HT1080 (cell line): ENCODE results near the gene TOMM40. TPM values are rescaled to one million over a fixed set of nuclear protein-coding genes. Genes with fewer than 3 reads are reported as not detected.
"Not testable (repeated sequence)": the region's sequence is repeated elsewhere in the genome, so short reads cannot be mapped to it uniquely, and the experiment has no call there.

Source experiments
- DNase-seq: peaks from one replicate; pipeline ENCODE4 v3.0.0-alpha.2; 2015; ENCODE audit warnings: low read depth
- polyA plus RNA-seq, 2 experiments: library from polyadenylated mRNA; depleted of rRNA; stranded (reverse); fragments of >200 nt; gene quantifications; 2 replicates each; pipeline ENCODE4 v1.2.3, GENCODE V29; 2015
- total RNA-seq: library from RNA; depleted of rRNA; stranded (reverse); fragments of >200 nt; shearing (Covaris generic); gene quantifications from 2 replicates; pipeline ENCODE4 v1.2.3, GENCODE V29; 2014; rRNA removed

Gene TOMM40
- total RNA-seq, result 230 and 243 TPM in 2 replicates
- 106 and 111 TPM in 2 replicates for polyA plus RNA-seq (2015; cell fraction: cytosol; rRNA removed)
- polyA plus RNA-seq (2015; cell fraction: nucleus; rRNA removed), result 87.4 and 119 TPM in 2 replicates

DNA sequence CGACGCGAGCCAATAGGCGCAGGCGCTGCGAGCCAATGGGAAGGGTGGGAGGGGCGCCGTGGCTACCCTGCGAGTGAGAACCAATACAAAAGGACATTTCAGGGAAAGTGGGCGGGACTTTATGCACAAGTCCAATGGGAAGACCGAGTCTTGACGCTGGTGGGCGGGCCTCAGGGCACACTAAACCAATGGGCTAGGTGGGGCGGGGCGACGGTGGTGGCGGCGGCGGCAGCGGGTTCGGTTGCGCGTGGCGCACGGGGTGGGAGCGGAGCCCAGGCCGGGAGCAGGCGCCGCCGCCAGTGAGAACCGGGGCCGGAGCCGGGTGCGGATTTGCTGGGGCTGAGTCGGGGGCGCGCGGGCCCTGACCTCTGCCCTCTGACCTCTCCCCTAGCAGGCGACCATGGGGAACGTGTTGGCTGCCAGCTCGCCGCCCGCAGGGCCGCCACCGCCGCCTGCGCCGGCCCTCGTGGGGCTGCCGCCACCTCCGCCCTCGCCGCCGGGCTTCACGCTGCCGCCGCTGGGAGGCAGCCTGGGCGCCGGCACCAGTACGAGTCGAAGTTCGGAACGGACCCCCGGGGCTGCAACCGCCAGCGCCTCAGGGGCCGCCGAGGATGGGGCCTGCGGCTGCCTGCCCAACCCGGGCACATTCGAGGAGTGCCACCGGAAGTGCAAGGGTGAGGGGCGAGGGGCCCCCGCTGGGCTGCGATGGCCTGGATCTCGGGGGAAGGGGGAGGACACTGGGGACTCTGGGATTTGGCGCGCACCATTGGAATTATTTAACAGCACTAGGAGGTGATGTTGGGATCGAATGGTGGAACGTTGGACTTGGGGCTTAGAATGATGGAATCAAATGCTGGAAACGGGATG, at the start of gene TOMM40:
TOMM40 (plus strand) TSS at position 239 of the 867 bp plus-strand sequence; CDS start at position 401, 162 bp downstream.
- DNase-seq, result no peak

DNA sequence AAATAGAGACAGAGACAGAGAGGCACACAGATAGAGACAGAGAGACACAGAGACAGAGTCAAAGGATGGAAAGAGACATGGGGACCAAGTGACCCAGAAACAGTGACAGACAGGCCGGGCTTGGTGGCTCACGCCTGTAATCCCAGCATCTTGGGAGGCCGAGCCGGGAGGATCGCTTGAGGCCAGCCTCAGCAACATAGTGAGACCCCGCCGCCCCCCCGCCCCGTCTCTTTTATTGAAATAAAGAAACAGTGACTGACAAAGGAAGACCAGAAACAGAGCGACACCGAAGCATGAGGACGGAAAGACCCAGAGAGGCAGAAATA, 45.8 kb upstream of the TOMM40 start:
- DNase-seq, result no peak

DNA sequence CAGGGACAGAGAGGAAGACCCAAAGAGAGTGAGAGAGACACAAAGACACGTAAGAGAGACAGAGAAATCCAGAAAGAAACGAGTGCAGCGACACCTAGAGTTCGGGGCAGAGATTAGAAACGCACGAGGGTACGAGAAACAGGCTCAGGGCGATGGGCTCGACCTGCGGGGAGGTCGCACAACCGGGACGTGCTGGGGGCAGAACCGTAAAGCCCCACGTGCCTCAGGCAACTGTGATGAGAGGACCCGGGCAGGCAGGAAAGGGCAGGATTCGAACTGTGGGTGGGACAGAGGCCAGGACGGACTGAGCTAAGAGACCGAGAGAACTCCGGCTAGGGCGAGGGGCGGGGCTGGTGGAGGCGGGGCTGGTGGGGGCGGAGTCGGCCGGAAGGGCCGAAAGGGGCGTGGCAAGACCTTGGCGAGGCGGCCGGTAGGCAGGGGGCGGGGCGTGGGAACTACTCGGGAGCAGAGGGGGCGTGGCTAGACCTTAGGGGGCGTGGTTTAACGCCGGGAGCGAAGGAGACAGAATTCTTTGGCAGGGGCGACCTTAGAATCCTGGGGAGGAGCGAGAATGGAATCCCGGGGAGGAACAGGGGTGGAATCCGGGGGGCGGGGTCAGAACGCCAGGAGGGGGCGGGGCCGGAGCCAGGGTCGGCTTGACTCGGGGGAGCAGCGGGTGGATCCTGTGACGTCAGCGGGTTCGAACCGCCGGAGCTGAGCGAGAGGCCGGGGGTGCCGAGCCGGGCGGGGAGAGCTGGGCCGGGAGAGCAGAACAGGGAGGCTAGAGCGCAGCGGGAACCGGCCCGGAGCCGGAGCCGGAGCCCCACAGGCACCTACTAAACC, 45.2 kb upstream of the TOMM40 start, which contains the start of gene NECTIN2:
NECTIN2 (plus strand) TSS at position 686 of the 843 bp plus-strand sequence. CDS start 229 bp downstream, outside the sequence.
- peak; percentile 91 for DNase-seq

DNA sequence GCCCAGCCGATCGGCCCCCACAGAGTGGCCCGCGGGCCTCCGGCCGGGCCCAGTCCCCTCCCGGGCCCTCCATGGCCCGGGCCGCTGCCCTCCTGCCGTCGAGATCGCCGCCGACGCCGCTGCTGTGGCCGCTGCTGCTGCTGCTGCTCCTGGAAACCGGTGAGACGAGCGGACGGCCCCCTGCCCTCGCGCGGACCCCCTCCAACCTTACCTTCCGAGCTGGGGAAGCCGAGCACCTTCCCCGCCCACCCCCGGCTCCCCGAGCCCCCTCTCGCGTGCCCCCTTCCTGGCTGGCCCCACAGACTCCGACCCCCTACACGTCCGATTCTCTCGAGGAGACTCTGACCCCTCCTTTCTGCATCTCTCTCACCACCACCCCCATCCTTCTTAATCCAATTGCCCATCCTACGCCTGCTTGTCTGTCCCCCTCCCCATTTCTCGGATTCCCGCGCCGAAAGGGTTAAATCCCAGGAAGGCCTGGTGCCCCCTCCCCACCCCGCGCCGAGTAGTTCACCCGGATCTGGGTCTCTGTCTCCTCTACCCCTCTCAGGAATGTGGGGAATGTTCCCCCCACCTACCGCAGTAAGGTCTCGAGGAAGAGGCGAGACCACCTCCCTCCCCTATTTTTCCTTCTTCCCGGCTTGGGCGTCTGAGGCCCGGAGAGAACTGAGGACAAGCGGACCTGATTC, 44.5 kb upstream of the TOMM40 start:
- no peak for DNase-seq

DNA sequence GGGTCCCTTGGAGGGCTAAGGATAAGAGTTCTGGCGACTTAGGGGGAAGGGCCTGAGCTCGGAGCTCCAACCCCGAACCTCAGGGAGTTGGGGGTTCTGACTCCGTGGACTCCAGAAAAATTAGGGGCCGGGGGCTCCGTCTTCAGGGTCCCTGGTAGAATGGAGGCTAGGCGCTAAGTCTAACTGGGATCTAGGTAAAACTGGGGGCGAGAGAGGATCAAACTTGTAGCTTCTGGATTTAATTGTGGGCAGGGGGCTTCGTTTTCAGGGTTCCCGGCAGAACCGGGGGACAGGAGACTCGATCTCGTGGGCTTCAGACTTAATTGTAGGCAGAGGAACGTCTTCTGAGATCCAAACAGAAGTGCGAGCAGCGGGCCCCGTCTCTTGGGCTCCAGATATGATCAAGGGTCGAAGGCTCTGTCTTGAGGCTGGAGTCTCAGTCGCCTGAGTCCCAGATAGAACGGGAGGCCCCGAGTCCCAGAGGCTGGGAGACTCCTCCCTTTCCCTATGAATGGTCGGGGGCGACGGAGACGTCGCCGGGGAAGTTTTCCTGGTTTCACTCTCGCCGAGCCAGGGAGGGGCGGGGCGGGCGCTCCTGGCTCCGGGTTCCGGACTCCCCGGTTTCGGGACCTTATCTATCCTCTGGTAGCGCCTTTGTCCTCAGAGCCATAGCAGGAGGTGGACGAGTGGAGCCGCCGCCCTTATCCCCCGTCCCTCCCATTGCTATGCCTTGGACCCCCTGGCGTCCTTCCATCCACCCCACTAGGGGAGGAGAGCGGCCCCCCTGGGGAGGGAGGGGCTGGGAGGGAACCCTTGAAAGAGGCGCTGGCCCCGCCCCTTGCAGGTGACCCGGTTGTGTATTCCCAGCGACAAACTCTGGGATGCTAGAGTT, 43.7 kb upstream of the TOMM40 start:
- DNase-seq, result peak; percentile 55

DNA sequence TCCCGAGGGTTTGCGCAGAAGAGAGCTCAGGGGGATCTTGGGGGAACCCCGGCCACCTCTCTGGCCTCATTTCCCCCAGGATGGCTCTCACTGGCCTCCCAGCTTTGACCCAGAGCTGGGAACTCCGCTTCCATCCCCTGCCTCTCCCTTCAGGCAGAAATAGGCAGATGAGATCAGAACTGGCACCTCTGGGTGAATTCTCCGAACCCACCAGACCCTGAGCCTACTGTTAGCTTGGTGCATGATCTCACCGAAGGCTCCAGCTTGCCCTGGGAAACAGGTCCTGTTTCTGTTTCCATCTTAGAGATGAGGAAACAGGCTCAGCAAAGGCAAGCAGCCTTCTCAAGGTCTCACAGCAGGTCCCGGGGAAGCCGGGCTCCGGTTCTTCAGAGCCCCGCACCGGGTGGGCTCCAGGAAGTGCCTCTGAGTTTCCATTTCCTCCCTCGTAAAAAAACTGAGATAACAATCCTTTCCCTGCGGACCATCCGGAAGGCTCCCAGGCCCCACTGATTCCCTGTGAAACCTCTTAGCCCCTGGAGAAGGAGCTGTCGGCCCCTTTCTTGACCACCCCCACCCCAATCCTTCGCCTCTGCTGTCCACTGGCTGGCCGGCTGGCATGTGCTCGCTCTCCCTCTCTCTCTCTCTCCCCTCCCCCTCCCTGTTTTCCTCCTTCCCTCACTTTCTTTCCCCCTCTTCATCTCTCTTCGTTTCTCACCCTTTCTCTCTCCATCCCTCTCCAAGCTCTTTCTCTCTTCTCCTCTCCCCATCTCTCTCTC, 42.8 kb upstream of the TOMM40 start:
- DNase-seq, result peak; percentile 47

DNA sequence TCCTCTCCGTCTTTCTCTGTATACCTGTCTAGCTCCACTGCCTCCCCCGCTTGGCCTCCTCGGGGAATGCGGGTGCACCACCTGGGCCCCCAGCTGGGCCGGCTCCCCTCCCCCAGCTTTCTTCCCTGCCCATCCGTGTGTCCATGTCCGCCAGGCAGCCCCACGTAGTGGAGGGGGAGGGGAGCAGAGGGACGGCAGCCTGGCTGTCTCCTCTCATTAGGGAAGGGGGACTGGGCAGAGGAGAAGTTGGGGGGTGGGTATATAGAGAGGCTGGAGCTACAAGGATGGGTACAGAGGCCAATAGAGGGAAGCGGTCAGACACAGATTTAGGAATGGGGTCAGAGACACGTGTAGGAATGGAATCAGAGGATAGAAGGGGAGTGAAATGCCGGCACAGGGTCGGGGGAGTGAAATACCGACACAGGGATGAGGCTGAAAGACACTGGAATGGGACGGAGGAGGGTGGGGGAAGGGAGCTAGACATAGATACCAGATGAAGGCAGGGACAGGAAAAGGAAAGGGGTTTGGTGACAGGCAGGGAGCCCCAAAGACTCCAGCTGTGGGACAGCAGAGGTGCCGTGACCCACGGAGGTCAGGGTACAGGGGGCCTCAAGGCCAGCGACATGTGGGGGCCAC, 42.1 kb upstream of the TOMM40 start:
- DNase-seq, result no peak

DNA sequence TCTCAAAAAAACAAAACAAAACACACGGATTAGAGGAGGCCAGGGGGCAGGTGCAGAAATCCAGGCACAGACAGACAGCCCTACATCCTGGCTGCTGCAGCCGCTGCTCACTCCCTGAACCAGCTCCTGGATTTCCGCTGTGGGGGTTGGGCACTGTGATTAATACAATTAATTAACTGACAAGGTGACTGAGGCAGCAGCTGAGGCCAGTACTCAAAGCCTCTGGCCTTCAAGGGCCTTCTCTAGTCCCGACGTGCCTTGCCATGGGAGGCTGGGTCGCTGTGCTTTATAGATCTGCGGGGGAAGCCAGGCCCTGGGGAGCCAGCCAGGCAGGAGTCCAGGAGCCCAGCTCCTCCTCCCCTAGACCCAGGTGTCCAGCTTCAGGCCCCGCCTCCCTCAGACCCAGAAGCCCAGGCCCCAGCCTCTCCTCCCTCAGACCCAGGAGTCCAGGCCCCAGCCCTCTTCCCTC, 40.4 kb upstream of the TOMM40 start:
- no peak for DNase-seq

DNA sequence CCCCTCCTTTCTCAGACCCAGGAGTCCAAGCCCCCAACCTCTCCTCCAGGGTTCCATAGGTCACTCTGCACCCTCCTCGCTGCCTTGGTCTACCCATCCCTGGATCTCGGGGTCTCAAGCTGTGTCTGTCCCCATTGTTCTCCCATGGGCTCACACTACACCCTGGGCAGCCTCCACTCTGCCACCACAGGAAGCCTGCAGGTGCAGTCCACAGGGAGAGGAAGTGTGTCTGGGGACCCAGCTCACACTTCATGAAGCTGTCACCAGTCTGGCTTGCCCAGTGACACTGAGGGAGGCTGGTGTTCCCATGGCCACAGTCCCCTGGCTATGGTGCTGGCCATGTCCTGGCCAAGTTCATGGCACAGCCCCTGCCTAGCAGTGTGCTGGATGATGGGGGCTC, 39.6 kb upstream of the TOMM40 start:
- DNase-seq, result no peak

DNA sequence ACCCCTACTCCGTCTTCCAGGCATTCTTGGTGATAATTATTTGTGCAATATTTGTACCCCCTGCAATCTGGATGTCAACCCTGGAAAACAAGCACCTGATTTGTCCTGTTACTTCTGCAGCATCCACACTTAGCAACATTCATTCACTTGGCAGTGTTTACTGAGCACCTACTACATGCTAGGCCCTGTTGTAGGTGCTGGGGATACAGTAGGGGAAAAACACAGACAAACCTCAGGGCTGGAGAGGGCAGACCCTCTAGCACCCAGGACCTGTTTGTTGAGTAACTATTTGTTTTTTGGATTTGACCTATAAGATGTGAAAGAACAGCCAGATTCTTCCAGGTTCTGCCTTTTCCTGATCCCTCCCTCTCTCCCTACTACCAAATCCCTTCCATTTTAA, 35.4 kb upstream of the TOMM40 start:
- DNase-seq, result no peak

DNA sequence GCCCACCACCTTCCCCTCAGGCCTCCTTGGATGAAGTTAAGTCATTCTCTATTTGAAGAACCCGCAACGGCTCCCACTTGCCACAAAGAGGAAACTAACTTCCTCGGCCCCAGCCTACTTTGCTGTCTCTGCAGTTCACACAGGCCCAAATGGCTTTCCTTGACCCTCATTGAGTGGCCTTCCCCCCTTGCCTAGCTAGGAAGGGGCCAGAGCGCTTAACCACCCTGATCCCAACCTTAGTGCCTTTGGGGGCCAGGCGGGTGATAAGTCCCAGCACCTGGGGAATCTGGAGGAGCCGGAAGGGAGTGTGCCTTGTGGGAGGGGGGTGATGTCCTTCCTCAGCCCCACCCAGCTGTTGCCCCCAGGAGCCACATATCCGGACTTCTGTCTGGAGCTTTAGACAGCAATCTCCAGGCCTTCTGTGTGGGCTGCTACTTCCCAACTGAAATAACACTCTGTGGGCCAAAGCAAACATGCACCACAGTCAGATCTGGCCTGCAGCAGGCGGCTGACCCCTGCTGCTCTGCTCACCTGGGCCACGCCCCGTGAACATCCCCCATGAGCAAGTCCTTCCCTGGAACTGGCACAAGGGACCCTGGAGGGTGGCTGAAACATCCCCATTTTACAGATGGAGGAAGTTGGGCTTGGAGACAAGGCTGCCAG, 34.5 kb upstream of the TOMM40 start:
- DNase-seq, result no peak

DNA sequence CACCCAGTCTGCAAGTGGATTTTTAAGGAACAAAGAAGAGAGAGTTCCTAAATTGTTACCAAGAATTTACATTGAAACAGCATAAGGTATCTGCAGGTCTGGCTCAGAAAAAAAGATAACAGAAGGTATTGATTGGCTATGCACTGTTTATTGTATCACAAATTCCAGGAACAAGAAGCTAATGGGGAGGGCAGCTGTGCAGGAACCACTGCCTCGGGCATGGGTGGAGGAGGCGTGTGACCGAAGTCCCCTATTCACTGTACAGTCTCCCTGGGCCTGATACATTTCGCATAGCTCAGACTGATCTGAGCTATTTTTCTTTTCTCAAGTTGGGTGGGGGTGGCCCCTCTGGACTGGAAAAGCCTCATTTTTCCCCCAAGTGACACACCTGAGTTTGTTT, 33.2 kb upstream of the TOMM40 start:
- no peak for DNase-seq

DNA sequence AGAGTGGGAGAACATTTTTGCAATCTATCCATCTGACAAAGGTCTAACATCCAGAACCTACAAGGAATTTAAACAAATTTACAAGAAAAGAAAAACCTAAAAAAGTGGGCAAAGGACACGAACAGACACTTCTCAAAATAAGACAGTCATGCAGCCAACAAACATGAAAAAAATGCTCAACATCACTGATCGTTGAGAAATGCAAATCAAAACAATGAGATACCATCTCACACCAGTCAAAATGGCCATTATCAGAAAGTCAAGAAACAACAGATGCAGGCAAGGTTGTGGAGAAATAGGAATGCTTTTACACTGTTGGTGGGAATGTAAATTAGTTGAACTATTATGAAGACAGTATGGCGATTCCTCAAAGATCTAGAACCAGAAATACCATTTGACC, 29.5 kb upstream of the TOMM40 start:
- not testable (repeated sequence) for DNase-seq

DNA sequence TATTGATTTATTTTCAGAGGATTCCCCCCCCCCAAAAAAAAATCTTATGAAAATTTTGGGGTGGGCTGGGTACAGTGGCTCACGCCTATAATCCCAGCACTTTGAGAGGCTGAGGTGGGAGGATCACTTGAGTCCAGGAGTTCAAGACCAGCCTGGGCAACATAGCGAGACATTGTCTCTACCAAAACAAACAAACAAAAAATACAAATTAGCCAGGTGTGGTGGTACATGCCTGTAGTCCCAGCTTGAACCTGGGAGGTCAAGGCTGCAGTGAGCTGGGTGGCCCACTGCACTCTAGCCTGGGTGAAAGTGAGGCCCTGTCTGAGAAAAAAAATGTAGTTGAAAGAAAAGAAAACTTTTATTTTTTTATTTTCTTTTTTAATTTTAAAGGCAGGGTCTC, 27.1 kb upstream of the TOMM40 start:
- no peak for DNase-seq

DNA sequence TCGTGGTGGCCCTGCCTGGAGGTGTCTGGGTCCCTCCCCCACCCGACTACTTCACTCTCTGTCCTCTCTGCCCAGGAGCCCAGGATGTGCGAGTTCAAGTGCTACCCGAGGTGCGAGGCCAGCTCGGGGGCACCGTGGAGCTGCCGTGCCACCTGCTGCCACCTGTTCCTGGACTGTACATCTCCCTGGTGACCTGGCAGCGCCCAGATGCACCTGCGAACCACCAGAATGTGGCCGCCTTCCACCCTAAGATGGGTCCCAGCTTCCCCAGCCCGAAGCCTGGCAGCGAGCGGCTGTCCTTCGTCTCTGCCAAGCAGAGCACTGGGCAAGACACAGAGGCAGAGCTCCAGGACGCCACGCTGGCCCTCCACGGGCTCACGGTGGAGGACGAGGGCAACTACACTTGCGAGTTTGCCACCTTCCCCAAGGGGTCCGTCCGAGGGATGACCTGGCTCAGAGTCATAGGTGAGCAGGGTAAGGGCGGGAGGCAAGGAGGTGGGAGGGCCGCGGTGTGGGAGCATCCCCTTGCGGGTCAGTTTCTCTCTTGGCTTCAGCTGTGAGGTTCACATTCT, 25.8 kb upstream of the TOMM40 start:
- DNase-seq, result no peak

DNA sequence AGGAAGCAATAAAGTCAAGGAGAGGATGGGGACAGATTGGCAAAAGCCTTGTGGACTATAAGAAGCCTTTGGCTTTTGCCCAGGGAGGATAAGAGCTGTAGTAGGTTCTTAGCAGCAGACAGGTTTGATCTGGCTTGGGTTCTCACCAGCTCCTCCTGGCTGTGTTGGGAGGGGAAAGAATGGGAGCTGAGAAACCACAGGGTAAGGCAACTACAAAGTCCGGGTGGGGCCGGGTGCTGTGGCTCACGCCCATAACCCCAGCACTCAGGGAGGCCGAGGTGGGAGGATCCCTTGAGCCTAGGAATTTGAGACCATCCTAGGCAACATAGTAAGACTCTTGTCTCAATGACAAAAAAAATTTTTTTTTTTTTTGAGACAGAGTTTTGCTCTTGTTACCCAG, 24.4 kb upstream of the TOMM40 start:
- DNase-seq, result no peak

DNA sequence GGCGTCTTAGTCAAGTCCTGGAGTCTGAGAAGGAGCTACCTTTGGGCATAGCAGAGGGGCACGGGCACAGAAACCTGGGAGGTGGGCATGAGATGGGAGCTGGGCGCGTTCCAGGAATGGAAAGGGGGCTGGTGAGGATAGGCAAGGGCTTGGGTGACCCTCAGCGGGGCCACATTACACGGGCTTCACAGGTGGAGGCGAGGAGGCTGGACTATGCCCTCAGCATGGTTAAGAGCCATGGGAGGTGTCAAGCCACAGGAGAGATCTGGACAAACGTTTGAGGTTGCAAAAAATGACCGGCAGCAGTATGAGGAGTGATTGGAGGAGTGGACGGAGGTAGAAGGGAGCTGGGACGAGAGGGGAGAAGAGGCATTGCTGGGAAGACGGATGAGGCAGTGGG, 23.5 kb upstream of the TOMM40 start:
- DNase-seq, result no peak
